ENCODE data around the gene BMF. TPM values are rescaled to one million over a fixed set of nuclear protein-coding genes. Genes with fewer than 3 reads are reported as not detected.

The BMF gene
- total RNA-seq, 1 donor from 2014 or later, result 48.1 TPM

Other genes starting within 250 kb of the BMF start
- gene GPR176, start 188.6 kb downstream of the BMF start, total RNA-seq, result 24.0 and 26.5 TPM in 2 replicates
- gene EIF2AK4, start 174.8 kb downstream of the BMF start, total RNA-seq, result 52.2 and 72.9 TPM in 2 replicates
- gene SRP14, start 69.7 kb downstream of the BMF start, total RNA-seq, result 383 and 571 TPM in 2 replicates
- 14.0 and 15.2 TPM in 2 replicates for gene BUB1B, start 52.2 kb upstream of the BMF start, total RNA-seq
- not detected in 2 replicates for gene PAK6, start 130.2 kb upstream of the BMF start, total RNA-seq
- gene ANKRD63, start 174.2 kb upstream of the BMF start, total RNA-seq, result 0.18 TPM in 1 of 2 replicates, not detected in the other
- 3.0 and 5.1 TPM in 2 replicates for gene PLCB2, start 199.1 kb upstream of the BMF start, total RNA-seq
- gene INAFM2, start 214.8 kb upstream of the BMF start, total RNA-seq, result 13.5 and 20.7 TPM in 2 replicates
- gene CCDC9B, start 232.1 kb upstream of the BMF start, total RNA-seq, result 11.8 and 20.0 TPM in 2 replicates
- gene PHGR1, start 242.2 kb upstream of the BMF start, total RNA-seq, result not detected in 2 replicates
- 3.9 TPM in 1 of 2 replicates, not detected in the other for gene DISP2, start 249.3 kb upstream of the BMF start, total RNA-seq

Data from glomerular endothelial cell (primary cell).